Measurements from ENCODE around the gene ERBB3.
"Not testable (repeated sequence)": the region's sequence is repeated elsewhere in the genome, so short reads cannot be mapped to it uniquely, and the experiment has no call there.

The ERBB3 gene

DNA sequence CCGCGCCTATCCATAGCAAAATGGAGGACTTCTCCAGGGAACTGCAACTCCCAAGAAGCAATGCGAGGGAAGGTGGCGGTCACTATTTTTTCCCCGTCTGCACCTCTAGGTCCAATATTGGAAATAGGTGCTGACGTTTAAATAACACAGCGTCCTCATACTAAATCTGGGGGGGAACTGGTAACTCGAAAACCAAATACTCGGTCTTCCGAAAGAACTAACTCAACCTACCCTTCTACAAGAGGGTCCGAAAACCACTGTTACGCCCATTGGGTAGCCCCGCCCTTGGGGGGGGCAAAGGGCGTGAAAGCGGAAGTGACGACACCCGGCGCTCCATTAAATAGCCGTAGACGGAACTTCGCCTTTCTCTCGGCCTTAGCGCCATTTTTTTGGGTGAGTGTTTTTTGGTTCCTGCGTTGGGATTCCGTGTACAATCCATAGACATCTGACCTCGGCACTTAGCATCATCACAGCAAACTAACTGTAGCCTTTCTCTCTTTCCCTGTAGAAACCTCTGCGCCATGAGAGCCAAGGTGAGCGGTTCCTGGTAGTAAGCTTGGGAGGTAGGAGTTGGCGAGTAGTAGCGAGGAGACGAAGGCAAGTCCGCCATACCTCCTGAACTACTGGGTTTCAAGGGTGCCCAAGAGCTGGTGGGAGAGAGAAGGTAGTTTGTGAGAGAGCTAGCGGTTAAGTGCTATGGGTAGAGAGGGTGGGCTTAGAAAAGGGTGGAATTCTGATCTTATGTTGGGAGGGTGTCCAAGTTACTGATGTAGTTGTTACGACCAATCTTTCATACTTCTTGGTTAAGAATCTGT lies 36.5 kb downstream of the ERBB3 start, which contains the start of gene RPL41:
TSS of gene RPL41 (plus strand) at position 367 of the 815 bp plus-strand sequence.
- peak; percentile 82 for FAIRE-seq

DNA sequence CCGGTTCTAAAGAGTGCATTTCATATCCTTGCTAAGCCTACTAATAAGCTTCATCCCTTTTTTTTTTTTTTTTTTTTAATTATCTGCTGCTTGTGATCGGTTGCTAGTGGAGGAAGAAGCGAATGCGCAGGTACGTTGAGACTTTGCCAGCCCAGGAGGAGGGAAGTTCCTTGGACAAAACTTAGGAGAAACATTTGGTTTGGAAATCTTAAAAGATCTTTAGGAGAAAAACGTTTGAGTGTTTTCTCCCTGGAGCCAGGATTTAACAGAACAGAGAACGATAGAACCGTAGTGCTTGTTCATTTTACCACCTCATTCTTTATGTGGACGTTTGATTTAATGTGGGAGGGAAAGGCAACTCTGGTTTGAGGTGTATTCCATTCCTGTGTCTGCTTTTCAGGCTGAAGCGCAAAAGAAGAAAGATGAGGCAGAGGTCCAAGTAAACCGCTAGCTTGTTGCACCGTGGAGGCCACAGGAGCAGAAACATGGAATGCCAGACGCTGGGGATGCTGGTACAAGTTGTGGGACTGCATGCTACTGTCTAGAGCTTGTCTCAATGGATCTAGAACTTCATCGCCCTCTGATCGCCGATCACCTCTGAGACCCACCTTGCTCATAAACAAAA lies 37.2 kb downstream of the ERBB3 start:
- not testable (repeated sequence) for FAIRE-seq

DNA sequence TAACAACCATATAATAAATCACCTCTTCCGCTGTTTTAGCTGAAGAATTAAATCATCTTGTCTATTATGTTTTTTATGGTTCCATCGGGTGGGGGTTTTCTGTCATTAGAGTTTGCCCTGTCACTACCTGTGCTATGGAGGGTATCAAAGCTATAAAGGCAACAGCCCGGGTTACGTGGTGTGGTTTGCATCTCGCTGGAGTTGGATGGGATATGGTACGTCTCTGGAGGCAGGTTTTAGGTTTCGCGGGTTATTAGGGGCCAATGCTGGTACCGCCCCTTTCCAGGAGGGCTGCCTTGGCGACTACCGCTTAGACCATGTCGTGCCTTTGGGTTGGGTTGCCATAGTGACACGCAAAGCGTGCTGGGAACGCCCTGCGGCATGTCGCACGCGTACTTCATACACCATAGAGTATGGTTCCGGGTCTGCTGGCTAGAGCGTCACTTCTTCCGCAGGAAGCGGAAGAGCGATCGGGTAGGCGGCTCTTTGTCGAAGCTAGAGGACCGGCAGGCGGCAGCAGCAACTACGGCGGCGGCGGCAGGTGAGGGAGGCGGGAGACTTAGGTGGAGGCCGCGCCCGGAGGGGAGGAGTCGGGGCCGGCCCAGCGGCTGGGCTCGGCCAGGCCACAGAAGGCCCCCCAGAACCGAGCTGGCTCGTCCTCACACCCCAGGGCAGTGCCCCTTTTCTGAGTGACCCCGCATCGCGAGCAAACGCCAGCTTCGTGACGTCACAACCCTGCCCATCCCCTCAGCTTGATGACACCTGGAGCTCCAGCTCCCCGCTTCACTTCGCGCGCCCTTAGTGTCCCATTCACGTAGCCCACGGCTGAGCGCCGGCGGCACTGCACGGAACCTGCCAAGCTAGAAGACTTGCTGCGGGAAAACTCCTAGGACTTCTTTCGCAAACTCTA lies 38.1 kb downstream of the ERBB3 start, which contains the start of gene ZC3H10:
TSS of gene ZC3H10 (plus strand) at position 489 of the 910 bp plus-strand sequence. CDS start 2,297 bp downstream, outside the sequence.
- peak; percentile 92 for FAIRE-seq

DNA sequence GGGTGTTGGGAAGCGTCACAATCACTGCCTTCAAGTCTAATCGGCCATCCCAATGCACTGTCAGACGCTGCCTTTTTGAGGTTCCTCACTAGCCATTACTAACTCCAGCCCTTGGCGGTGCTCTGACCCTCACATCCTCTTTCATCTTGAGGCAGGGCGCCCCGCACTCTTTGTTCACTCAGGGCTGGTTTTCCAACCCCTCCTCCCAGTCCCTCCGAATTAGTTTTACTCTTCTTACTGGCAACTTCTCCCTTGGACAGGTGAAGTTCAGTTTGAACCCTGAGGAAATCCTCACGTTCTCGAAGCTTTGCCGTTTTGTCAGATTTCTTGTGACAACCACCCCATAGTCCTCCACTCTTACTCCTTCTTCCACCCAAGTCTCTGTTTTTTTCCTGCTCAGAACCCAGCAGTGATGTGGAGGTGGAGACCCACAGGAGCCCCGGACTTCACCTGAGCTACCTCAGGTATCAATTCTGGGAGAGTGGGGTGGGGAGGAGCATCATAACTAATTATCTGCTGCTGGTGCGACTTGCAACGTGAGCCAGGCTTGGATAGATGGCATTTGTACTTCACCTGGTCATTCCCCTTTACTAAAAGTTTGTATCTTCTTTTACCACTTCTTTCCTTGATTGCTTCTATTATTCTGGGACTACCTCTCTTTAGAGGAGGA lies 38.9 kb downstream of the ERBB3 start:
- FAIRE-seq, result no peak

DNA sequence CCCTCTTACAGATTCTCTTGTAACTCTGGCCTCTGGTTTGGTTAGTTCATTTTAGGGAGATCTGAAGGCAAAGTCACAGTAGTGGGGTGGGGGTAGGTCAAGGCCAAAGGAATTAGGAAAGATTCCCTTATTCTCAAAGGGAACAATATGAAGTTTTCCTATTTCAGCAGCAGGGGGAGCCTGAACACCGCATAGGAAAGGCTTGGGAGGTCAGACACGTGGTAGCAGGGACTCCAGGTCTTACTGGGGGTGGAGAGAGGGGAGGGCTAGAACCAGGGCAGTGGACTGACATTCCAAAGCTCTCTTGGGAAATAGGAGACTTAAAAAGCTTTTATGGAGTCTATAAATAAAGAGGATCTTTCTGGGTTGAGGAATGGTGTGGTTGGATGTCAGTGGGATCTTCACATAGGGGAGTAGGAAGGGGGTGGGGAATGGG lies 39.4 kb downstream of the ERBB3 start:
- peak; percentile 78 for FAIRE-seq

DNA sequence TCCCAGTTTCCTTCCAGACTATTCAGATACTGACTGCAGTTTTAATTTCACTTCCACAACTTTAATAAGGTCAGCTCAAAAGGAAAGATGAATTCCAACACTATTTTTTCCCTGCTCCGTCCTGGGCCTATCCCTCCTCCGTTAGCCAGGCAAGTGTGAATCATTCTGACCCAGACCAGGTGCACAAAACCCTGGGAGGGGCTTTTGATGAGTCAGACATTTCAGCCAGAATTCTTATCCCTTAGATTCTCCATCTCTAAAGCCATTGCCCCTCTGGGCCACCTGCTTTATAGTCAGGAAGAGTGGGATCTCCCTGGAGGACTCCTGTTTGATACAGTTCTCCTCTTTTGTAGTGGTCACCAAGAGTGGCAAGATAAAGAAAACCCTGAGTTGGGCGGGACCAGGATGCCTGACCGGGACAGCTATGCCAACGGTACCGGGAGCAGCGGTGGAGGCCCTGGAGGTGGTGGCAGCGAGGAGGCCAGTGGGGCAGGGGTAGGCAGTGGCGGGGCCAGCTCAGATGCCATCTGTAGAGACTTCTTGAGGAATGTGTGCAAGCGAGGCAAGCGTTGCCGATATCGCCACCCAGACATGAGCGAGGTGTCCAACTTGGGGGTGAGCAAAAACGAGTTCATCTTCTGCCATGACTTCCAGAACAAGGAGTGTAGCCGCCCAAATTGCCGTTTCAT lies 40.3 kb downstream of the ERBB3 start:
- no peak for FAIRE-seq

DNA sequence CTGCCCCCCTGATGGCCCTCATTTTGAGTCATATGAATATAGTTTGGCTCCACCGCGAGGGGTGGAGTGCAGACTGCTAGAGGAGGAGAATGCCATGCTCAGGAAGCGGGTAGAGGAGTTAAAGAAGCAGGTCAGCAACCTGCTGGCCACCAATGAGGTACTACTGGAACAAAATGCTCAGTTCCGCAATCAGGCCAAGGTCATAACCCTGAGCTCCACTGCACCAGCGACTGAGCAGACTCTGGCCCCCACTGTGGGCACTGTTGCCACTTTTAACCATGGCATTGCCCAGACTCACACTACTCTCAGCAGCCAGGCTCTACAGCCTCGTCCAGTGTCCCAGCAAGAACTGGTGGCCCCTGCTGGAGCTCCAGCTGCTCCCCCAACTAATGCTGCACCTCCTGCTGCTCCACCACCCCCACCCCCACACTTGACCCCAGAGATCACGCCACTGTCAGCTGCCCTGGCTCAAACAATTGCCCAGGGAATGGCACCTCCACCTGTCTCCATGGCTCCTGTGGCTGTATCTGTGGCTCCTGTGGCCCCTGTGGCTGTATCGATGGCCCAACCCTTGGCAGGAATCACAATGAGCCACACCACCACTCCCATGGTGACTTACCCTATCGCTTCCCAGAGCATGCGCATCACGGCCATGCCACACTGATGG lies 41.4 kb downstream of the ERBB3 start:
- no peak for FAIRE-seq

DNA sequence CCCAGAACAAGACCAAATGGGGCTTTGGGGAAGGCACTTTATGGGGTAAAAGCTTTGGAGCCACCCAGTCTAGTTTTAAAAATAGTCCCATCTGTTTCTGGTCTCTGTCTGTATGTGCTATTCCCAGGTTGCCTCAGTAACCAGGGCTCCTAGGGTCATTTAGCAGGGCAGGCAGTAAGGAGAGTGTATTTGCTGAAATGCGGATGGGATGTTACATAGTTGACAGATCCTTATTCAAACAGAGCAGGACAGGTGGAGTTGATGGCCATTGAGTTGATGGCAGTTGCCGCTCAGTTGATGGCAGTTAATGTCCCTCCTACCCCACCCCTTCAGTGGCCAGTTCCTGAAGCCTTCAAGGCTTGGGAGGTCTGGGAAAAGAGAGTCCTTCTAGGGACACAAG lies 42.7 kb downstream of the ERBB3 start:
- FAIRE-seq, result no peak

DNA sequence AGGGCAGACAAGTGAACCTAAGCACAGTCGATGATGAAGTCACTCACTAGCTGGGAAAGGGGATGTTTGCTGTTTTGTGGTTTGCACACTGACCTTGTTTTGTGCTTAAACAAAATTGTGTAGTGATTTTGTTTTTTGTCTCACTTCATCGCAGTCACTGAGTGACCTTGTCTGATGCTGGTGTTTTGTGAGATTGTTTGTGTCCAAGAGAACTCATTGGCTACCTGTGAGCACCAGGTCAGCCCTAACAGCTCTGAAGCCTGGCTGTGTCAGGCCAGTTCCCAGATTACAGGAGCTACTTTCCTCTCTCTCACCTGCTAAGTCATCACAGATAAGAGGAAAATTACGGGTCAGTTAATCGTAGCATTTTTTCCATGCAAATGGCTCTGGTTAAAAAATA lies 44.2 kb downstream of the ERBB3 start:
- no peak for FAIRE-seq

DNA sequence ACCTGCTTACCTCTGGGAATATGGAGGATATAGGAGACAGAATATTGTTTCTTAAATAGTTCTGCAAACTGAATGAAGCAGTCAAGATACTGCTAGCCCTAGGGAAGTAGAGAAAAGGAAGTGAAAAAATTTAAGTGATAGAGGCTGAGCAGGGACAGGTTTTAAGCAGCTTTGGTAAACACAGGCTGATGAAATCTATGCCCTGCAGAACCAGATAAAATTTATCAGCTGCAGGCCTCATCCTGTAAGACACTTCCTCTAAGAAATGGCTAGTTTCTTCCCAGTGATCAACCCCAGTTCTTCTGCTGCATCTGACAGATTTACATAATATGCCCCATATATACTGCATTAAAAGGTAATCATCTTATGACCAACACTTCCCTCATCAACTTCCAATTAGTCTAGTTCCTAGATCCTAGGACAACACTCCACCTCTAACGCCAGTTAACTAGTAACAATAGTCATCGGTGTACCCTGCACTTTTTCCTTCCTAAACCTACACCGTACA lies 46.8 kb downstream of the ERBB3 start:
- FAIRE-seq, result no peak

DNA sequence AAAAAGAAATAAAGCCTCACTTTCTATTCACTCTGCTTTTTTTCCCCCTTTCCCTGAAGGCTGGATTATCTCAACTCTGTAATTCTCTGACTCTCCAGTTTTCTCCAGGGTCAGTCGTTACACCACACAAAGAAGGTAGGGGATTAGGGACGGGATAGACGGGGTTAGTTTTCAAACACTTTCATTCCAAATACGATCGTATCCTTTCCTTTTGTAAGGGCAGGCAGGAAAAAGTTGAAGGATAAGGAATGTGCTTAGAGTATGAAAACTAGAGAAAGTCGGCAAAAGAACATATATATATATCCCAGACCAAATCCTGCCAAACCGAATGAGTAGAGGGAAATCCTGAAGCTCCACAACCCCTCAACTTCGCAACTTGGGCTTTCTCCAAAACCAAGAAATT lies 47.5 kb downstream of the ERBB3 start:
- FAIRE-seq, result no peak

DNA sequence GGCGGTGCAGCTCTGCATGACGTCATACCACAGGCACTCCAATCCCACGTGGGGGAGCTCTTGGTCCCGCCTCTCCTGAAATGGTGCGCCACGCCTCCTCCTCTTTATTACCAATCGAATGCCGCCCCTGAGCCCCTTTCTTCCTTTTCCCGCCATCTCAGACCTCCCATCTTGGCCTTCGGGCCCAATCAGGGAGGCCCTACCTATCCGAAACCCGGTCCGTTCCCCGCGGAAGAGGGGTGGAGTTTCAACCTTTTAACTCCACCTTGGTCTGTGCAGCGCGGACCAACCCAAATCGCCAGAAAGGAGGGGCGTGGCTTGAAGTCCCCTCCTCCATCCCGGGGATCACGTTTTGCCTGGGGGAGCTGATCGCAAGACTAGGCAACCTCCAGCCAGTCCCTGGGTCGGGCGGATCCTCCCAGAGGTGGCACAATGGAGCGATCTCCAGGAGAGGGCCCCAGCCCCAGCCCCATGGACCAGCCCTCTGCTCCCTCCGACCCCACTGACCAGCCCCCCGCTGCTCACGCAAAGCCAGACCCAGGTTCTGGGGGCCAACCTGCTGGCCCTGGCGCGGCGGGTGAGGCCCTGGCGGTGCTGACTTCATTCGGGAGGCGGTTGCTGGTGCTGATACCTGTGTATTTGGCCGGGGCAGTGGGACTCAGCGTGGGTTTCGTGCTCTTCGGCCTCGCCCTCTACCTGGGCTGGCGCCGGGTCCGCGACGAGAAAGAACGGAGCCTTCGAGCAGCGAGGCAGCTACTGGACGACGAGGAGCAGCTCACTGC lies 48.1 kb downstream of the ERBB3 start, which contains the start of gene ESYT1:
TSS of gene ESYT1 (plus strand) at position 380 of the 782 bp plus-strand sequence. CDS start at position 433, 53 bp downstream.
- peak; percentile 96 for FAIRE-seq

DNA sequence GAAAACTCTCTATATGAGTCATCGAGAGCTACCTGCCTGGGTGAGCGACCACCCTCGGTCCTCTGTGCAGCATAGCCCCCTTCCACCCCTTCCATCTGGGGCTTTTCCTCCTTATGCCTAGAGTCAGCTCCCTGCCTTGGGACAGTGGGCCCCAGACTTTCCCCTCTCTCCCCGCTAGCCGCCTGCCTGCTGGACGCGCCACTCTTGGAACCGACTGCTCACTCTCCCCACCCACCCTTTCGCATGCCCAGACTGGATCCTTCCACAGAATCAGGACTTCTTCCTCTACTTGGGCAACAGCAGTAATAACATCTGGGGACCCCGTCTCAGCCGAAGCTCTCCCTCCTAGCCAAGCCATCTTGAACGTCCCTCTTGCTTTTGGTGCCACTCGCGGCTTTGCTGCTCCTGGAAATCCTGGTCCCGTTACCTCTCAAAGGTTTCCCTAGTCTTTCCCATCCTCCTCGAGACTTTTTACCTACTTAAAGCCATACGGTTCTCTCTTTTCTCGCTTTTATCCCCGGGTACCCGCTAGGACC lies 48.8 kb downstream of the ERBB3 start:
- FAIRE-seq, result no peak

DNA sequence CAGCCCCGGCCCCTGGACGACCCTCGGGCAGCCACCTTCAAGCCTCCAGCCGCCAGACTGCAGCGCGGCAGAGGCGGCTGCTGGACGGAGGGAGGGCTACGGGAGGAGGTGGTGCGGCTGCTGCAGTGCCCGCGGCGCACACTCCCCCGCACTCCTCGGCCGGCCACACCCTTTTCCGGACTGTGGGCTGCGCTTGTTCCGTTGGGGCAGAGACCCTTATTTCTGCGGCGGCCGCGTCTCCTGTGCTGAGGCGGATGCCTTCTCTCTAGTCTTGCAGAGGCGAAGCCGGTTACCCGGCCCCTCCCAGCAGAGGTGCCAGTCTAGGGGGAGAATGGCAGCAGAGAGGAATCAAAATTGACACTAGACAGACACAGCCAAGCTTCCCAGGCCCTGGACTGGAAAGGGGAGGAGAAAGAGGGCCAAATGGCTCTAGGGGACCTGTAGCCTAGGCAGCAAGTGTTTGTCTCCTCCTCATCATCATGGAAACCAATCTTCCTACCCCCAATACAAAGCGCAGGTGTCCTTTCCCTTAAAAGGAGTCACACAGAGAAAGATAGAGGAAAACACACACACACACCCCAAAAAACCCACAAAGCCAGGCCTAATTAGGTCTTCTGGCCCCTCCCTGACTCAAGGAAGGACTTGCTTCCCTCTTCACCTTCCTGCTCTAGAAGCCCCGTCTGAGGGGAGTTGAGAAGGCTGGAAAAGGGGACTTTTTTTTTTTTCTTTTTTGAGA lies 49.4 kb downstream of the ERBB3 start:
- FAIRE-seq, result no peak

DNA sequence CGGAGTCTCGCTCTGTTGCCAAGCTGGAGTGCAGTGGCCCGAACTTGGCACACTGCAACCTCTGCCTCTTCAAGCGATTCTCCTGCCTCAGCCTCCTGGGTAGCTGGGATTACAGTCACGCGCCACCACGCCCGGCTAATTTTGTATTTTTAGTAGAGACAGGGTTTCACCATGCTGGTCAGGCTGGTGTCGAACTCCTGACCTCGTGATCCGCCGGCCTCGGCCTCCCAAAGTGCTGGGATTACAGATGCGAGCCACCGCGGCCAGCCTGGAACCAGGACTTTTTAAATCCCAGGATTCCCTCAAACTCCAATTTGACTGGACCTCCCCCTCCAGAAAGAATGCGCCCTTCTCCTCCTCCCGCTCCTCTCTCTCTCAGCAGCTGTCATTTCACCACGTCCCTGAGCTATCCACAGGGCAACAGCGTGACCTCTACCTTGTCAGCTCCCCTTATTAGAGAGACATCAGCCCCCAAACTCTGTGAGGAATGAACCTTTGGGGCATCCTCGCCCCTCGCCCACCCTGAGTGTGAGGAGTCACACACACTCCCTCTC lies 50.1 kb downstream of the ERBB3 start:
- no peak for FAIRE-seq

DNA sequence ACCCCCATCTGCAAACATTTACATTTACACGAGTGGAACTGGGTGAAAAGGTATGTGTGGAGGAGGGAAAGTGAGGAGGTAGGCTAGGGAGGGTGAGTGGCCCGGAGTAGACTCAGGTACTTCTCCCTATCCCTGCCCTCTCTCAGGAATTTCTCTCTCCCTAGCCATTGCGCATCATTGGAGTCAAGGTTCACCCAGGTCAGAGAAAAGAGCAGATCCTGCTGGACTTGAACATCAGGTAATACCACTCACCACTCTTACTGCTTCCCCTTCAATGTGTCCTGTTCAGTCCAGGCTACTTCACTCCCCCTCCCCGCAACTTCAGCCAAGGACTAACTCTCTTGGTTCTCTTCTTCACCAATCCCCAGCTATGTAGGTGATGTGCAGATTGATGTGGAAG lies 50.9 kb downstream of the ERBB3 start:
- no peak for FAIRE-seq

DNA sequence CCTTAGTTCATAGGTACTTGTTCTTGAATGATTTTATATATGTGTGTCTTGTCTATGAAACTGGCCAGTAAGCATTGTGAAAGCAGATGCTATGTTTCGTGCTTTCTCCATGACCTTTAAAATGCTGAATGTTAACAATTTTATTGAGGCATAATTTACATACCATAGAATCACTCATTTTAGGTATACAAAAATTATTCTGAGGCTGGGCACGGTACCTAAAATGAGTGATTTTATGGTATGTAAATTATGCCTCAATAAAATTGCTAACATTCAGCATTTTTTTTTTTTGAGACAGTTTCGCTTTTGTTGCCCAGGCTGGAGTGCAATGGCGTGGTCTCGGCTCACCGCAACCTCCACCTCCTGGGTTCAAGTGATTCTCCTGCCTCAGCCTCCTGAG lies 54.9 kb downstream of the ERBB3 start:
- no peak for FAIRE-seq

DNA sequence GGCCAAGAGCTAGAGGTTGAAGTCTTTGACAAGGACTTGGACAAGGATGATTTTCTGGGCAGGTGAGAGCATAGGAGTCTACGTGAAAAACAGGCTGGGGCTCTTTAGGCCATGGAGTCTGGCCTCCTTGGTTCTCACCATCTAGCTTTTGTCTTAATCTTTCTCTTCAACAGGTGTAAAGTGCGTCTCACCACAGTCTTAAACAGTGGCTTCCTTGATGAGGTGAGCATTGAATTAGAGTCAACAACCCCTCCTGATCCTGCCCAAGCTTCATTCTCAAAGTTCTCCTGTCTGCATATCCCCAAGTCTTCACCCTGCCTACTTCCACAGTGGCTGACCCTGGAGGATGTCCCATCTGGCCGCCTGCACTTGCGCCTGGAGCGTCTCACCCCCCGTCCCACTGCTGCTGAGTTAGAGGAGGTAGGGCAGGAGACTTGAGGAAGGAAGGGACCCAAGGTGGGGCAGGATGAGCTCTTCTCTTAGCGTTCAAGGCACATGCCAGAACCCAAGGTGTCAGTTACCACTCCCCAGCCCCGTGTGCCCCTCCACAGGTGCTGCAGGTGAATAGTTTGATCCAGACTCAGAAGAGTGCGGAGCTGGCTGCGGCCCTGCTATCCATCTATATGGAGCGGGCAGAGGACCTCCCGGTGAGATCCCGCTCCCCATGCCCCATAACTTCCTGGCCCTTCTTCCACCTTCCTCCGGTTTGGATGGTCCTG lies 58.0 kb downstream of the ERBB3 start:
- FAIRE-seq, result no peak
